Measurements from ENCODE around the gene LOXL4. TPM values are rescaled to one million over a fixed set of nuclear protein-coding genes. Genes with fewer than 3 reads are reported as not detected.

The LOXL4 gene
- total RNA-seq, 1 experiment from 2014 or later, result 1.3 TPM

GRCh38 chr10:98285416-98285815 is 17.4 kb upstream of the LOXL4 start:
- Histone ChIP-seq H3K4me1 (ENCODE audit: control insufficient read depth in 1 of 2, insufficient read depth in 2 of 2, low read length in 2 of 2) (no peaks in the 10 kb centered on the region), H3K79me2 (ENCODE audit: insufficient read depth, low read length) (no peaks in the 10 kb centered on the region), H2AFZ (ENCODE audit: low read depth, low read length, poor library complexity, severe bottlenecking) (no peak overlapping the region), H3K27me3 (ENCODE audit: insufficient read depth, low read length) (no peaks in the 10 kb centered on the region; the same call in 1 of the 2 replicates), H3K4me3 (replicated peaks in 1 of 2; ENCODE audit: low read depth in 1 of 2, low read length in 2 of 2) (no peak overlapping the region), H3K4me2 (ENCODE audit: low read length) (no peak overlapping the region), H3K9me3 (ENCODE audit: control insufficient read depth in 1 of 2, insufficient read depth in 1 of 2, low read depth in 1 of 2, low read length in 2 of 2) (peaks cover 0 to 5% of the 10 kb centered on the region in 2 experiments; a peak in 1 of 4 replicates), H3K27ac (ENCODE audit: low read depth, low read length) (no peak overlapping the region), H3K9me2 (ENCODE audit: insufficient read depth) (peaks cover 3% of the 10 kb centered on the region; the same call in 1 of the 2 replicates), H3K36me3 (ENCODE audit: control insufficient read depth in 1 of 2, insufficient read depth in 2 of 2, low read length in 2 of 2) (no peaks in the 10 kb centered on the region), H4K20me1 (ENCODE audit: insufficient read depth) (no peaks in the 10 kb centered on the region), H3K9ac (ENCODE audit: low read length) (no peak overlapping the region)
- intact Hi-C loops (cut with micrococcal nuclease), result no loop called here
- BruUV-seq (replicated peaks), result no TSS peak
- ATAC-seq, result no peak
- DNase-seq (ENCODE audit: low read depth, low spot score), result no peak
- ChIA-PET RAD21 (ENCODE audit: low non-redundant PET in 1 of 2, low total read pairs in 2 of 2, uncharacterized antibody in 2 of 2, unreplicated experiment in 2 of 2) (no interaction called here), CTCF (no interaction called here), POLR2A (no interaction called here)
- no peak for TF ChIP-seq ZBTB33 (IDR thresholded peaks at IDR 0.05; ENCODE audit: extremely low read depth, insufficient replicate concordance, low read length)
- TF ChIP-seq FOSL1 (IDR thresholded peaks at IDR 0.05; ENCODE audit: low read depth), result no peak
- no peak for TF ChIP-seq EGR1 (IDR thresholded peaks at IDR 0.05; ENCODE audit: low read depth)
- TF ChIP-seq SRF (IDR thresholded peaks at IDR 0.05; ENCODE audit: low read depth), result no peak
- no peak for TF ChIP-seq SIN3A (IDR thresholded peaks at IDR 0.05; ENCODE audit: low read depth)
- no peak for TF ChIP-seq MAX (IDR thresholded peaks at IDR 0.05)
- no peak for TF ChIP-seq SP1 (IDR thresholded peaks at IDR 0.05; ENCODE audit: low read depth)
- TF ChIP-seq CTCF (IDR thresholded peaks at IDR 0.05 in 2 of 3, conservative IDR thresholded peaks at IDR 0.05 in 1 of 3; ENCODE audit: borderline replicate concordance in 1 of 3, insufficient read depth in 1 of 3, low read depth in 2 of 3, low read length in 2 of 3), result no peak
- no peak for TF ChIP-seq ZNF274 (IDR thresholded peaks at IDR 0.05; ENCODE audit: low read depth, low read length)
- no peak for TF ChIP-seq EZH2 (IDR thresholded peaks at IDR 0.05)
- no peak for TF ChIP-seq RAD21 (IDR thresholded peaks at IDR 0.05; ENCODE audit: low read depth)
- TF ChIP-seq ZFX (IDR thresholded peaks at IDR 0.05), result no peak
- no peak for TF ChIP-seq POLR2A (IDR thresholded peaks at IDR 0.05; ENCODE audit: borderline replicate concordance, extremely low read depth, insufficient read depth, insufficient read length)
- TF ChIP-seq ELF1 (IDR thresholded peaks at IDR 0.05; ENCODE audit: borderline replicate concordance, low read depth), result no peak
- TF ChIP-seq JUND (IDR thresholded peaks at IDR 0.05), result no peak
- no peak for TF ChIP-seq TCF7L2 (IDR thresholded peaks at IDR 0.05; ENCODE audit: borderline replicate concordance, extremely low read depth, insufficient read depth, insufficient read length)
- TF ChIP-seq YY1 (IDR thresholded peaks at IDR 0.05; ENCODE audit: extremely low read depth, insufficient replicate concordance, low read depth, low read length), result no peak
- TF ChIP-seq ATF3 (IDR thresholded peaks at IDR 0.05), result no peak
- no peak for TF ChIP-seq EZH2phosphoT487 (IDR thresholded peaks at IDR 0.05; ENCODE audit: borderline replicate concordance)
